Measurements from ENCODE around the gene IGSF22.

Gene IGSF22

GRCh38 chr11:18726040-18726439 lies at the start of gene IGSF22:
Gene IGSF22, minus strand, starts transcription at chr11:18726188. Its CDS starts 1,952 bp downstream, at chr11:18724236.
- no peak for DNase-seq (ENCODE audit: low read depth)

DNA sequence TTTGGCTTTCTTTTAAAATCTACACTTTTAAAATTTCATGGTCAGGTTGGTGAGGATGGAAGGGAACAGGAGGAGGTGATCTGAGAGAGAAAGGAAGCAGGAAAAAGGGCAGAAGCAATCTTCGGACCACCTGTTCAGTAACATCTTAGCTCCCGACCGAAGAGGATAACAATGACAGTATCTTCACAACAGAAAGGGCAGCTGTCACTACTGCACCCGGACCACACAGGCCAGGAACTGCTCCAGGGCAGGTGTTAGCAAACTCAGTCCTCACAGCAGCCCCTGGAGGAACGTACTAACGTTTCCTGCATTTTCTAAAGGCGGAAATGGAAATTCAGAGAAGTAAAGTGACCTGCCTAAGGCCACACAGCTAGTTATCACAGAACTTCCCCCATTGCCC lies 48.8 kb upstream of the IGSF22 start:
- DNase-seq (ENCODE audit: low read depth): no peak

- no peak for DNase-seq (ENCODE audit: low read depth)
These were observed 47.7 kb upstream of the IGSF22 start for GRCh38 chr11:18773681-18774080.

DNA sequence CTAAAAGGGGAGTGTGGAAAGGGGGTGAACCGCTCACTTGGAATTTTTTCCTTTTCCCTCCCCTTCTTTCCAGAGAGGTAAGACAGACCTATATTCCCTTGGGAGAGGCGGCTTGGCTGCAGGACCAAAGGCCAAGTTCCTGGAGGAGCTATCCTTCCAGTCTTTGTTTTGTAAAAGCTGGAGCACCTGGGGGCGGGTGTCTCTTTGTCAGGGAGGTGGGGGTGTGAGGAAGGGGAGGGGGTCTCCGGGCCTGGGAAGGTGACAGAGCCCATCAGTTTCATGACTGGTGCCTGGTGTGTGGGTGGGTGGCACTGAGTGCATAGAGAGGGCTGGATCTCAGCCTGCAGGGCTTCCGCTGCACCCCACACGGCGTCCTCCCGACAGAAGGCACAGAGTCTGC lies 47.1 kb upstream of the IGSF22 start:
- DNase-seq (ENCODE audit: low read depth): no peak

DNA sequence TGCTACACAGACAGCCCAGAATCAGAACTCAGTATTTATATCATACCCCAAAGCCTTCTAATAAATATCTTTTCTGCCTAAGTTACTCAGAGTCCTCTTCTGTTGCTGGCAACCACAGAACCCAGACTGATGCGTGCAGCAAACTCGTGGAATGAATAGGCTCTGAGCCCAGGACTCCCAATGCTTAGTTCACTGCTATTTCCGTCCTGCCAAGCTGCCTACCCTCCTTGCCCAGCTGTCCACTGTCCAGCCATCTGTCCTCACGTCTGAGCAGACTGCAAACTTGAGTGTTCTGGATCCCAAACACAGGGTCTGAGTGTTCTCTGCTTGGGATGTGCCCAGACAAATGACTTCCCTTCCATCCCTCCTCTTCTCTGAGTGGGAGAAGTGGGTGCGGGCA lies 46.2 kb upstream of the IGSF22 start:
- no peak for DNase-seq (ENCODE audit: low read depth)

- no peak for DNase-seq (ENCODE audit: low read depth)
These were observed 45.5 kb upstream of the IGSF22 start for GRCh38 chr11:18771266-18772035.

- no peak for DNase-seq (ENCODE audit: low read depth)
These were observed 44.6 kb upstream of the IGSF22 start for GRCh38 chr11:18770479-18771125.

- DNase-seq (ENCODE audit: low read depth): no peak
These were observed 43.9 kb upstream of the IGSF22 start for GRCh38 chr11:18769802-18770456.

DNA sequence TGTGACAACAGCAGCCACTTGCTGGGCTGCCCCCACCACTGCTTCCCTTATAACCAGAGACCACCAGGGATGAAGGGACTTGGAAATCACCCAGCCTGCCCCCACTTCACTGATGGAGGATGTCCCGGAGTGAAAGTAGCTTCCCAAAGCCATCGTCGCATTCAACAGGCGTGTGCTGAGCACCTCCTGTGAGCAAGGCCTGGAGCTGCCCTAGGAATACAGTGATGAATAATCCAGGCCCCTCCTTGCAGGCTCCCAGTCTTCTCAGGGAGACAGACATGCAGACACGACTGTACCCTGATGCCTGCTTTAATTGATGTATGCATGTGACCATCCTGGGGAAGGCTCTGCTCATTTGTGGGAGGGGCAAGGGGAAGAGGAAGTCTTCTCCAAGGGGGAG lies 43.0 kb upstream of the IGSF22 start:
- no peak for DNase-seq (ENCODE audit: low read depth)

- DNase-seq (ENCODE audit: low read depth): no peak
These were observed 42.5 kb upstream of the IGSF22 start for GRCh38 chr11:18768472-18768901.

DNA sequence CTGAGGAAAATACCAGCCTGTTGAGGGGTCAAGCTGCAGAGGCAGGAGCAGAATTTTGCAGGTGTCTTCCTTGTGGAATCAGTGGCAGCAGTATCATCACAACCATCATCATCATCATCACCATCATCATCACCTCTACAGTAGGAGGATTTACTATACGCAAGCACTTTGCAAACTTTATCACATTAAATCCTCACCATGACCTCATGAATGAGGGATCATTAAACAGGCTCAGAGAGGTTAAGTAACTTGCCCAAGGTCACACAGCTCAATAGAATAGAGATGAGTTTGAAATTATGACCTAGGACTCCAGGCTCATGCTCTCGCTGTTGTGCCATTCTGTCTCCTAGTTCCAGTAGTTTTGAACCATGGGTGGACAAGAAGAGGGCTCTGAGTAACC lies 40.0 kb upstream of the IGSF22 start:
- DNase-seq (ENCODE audit: low read depth): no peak

GRCh38 chr11:18765554-18765953 lies 39.6 kb upstream of the IGSF22 start:
- no peak for DNase-seq (ENCODE audit: low read depth)

- DNase-seq (ENCODE audit: low read depth): no peak
These were observed 35.8 kb upstream of the IGSF22 start for GRCh38 chr11:18761741-18762140.

DNA sequence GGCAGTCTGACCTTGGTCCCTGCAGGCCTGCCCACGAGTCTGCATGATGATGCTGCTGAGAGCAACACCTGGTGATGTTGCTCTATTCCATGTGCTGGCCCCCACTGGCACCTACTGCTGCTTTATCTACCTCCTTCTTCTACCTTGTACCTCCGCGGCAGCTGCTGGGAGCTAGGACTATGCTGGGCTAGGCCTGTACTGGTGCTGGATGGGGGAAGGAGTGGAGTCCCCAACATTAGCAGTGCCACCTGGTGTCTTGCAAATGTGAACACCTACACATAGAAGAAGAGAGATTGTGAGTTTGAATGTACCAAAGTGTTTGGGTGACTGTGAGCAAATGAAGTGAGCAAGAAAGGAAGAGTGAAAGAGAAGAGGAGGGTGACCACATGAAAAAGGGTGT lies 35.2 kb upstream of the IGSF22 start:
- DNase-seq (ENCODE audit: low read depth): no peak

DNA sequence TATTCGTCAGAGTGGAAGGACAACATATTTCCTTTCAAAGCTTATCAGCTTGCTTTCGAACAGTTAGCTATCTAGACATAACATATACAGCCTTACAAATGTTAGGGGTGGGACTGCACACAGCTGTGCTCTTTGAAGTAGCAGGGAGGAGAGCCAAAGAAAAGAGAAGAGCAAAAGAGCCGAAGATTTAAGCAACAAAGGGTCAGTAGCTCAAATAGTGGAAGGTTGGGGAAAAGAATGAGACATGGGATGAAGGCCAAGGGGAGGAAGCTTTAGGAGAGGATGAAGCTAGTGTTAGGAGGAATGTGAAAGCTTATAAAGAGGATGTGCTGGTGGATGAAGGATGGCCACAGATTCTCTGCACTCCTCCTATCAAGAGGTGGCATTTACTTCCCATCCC lies 31.8 kb upstream of the IGSF22 start:
- DNase-seq (ENCODE audit: low read depth): no peak

DNA sequence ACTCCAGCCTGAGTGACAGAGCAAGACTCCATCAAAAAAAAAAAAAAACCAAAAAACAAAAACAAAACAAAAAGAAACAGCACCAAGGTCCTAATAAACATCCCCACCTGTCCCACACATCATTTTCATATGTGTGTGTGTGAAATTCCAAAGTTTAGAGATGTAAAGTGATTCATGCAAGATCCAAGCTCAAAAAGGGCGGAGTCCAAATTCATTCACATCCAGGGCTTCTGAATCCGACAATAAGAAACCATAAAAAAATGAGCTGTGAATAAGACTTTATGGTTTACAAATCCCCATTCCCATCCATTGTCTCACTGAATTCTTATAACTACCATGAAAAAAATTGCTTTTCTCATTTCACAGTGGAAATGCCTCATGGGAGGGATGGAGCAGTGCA lies 30.9 kb upstream of the IGSF22 start:
- no peak for DNase-seq (ENCODE audit: low read depth)

GRCh38 chr11:18754308-18754707 lies 28.3 kb upstream of the IGSF22 start:
- DNase-seq (ENCODE audit: low read depth): no peak

DNA sequence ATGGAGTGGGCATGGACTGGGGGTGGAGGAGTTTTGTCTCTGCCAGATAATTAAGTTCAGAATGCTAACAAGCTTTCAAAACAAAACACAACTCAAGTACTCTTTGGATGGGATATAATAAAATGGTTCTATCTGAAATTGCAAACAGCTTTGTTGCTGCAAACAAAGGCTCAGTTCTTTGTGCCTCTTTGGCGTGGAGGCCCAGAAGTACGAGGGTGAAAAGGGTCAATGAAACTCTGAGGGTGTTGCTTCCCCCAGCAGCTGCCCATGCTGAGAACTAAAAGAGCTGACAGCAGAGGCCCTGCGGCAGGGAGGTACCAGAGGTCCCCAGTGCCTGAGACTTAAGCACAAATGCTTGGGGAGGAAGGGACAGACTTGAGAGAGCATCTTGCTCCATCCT lies 26.5 kb upstream of the IGSF22 start:
- DNase-seq (ENCODE audit: low read depth): no peak

DNA sequence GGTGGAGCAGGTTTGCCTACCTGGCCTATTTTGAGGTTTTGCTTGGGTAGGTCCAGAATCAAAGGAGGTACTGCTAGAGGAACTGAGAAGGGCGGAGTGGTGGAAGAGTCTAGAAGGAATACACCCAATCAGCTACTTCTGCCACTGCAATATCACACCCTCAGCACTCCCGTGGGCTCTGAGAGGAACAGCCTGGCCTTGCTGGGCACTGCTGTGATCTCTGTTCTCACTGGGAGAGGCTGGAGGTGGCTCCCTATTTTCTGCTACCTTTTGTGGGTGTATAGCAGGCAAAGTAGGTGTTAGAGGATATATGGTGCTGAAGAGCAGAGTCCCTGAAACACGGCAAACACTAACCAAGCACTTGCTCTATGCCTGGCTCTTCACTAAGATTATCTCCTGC lies 25.0 kb upstream of the IGSF22 start:
- no peak for DNase-seq (ENCODE audit: low read depth)

DNA sequence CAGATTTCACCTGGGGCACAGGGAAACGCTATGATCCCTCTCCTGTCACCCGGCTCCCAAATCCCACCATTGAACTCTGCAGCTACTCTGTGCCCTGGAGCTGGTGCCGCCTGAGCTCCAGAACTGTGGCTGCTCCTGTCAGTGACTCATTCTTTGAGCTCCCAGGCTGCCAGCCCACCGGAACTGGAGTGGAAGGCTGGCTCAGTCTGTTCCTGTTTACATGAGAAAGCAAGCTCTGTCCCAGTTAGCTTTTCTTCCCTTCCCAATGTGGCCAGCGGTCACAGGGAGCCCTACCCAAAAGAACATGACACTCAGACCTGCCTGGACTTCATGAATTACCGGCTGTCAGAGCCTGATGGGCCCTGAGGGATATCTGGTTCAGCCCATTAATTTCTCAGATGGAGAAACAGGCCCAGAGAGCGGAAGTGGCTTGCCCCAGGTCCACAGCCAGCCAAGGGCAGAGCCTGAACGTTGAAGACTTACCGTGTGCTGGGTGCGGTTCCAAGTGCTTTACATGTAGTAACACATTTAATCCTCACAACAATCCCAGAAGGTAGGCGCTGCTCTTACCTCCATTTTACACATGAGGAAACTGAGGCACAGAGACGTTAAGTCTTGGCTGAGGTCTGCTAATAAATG lies 23.8 kb upstream of the IGSF22 start:
- DNase-seq (ENCODE audit: low read depth): peak; percentile 38

- no peak for DNase-seq (ENCODE audit: low read depth)
These were observed 22.9 kb upstream of the IGSF22 start for GRCh38 chr11:18748766-18749365.

DNA sequence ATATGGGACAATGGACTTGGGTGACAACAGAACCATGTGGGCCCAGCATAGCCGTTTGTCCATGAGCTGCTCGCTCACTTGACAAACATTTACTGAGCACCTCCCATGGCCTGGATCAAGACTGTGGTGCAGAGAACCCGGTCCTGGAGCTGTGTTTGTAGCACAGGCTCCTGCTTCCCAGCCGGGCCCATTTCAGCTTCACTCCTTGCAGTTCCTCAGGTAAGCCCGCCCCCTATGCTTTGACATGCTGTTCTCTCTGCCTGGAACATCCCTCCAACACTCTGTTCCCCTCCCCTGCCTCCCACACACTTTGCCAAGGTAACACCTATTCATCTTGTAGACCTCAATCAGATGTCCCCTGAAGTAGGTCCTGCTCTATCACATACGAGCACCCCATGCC lies 19.3 kb upstream of the IGSF22 start:
- no peak for DNase-seq (ENCODE audit: low read depth)

All from stromal cell of bone marrow (primary cell).